GM23338 (cell line): ENCODE data around the gene AGPS. TPM values are rescaled to one million over a fixed set of nuclear protein-coding genes. Genes with fewer than 3 reads are reported as not detected.

Experiments
- ATAC-seq: fragments of 200-7000 bp; cut with Tn5 transposase; 3 replicates; pipeline ENCODE4 v1.9.1; 2020
- DNase-seq: peaks from one replicate; pipeline ENCODE4 v3.0.0-alpha.2; 2015; ENCODE audit warnings: low spot score
- H2AFZ ChIP-seq: fragments of 200-600 bp; sonication (generic); 2 replicates; pipeline ENCODE4 v1.8.0; 2016; ENCODE audit warnings: antibody characterized with exemption, mild to moderate bottlenecking, moderate library complexity
- H3F3A ChIP-seq: fragments of 200-600 bp; sonication (generic); replicated peaks from 2 replicates; pipeline ENCODE4 v1.8.0; 2017; ENCODE audit warnings: antibody characterized with exemption, mixed run types, low read depth
- H3K27ac ChIP-seq: fragments of 200-600 bp; sonication (generic); 2 replicates; pipeline ENCODE4 v1.6.1; 2016; ENCODE audit warnings: low read depth
- H3K27me3 ChIP-seq: fragments of 200-600 bp; sonication (generic); 2 replicates; pipeline ENCODE4 v1.8.0; 2016; ENCODE audit warnings: mild to moderate bottlenecking, mixed run types, moderate library complexity; ENCODE audit not compliant: insufficient read depth
- H3K36me3 ChIP-seq: fragments of 200-600 bp; sonication (generic); 2 replicates; pipeline ENCODE4 v1.8.0; 2016; ENCODE audit warnings: mild to moderate bottlenecking; ENCODE audit not compliant: insufficient read depth
- H3K4me1 ChIP-seq: fragments of 200-600 bp; sonication (generic); 2 replicates; pipeline ENCODE4 v1.8.0; 2016; ENCODE audit warnings: mild to moderate bottlenecking, moderate library complexity; ENCODE audit not compliant: insufficient read depth
- H3K4me2 ChIP-seq: fragments of 200-600 bp; sonication (generic); 2 replicates; pipeline ENCODE4 v1.7.1; 2017; ENCODE audit warnings: mixed run types
- H3K4me3 ChIP-seq: fragments of 200-600 bp; sonication (generic); 2 replicates; pipeline ENCODE4 v1.6.1; 2016; ENCODE audit warnings: mixed run types
- H3K79me2 ChIP-seq: fragments of 200-600 bp; sonication (generic); replicated peaks from 2 replicates; pipeline ENCODE4 v1.8.0; 2017; ENCODE audit warnings: mild to moderate bottlenecking; ENCODE audit not compliant: insufficient read depth
- H3K9me2 ChIP-seq: fragments of 200-600 bp; sonication (generic); 2 replicates; pipeline ENCODE4 v1.8.0; 2017; ENCODE audit not compliant: insufficient read depth
- H4K20me1 ChIP-seq: fragments of 200-600 bp; sonication (generic); replicated peaks from 2 replicates; pipeline ENCODE4 v1.8.0; 2017; ENCODE audit warnings: mild to moderate bottlenecking; ENCODE audit not compliant: insufficient read depth
- H3K27ac Mint-ChIP-seq: 2 replicates; pipeline ENCODE4 v1.8.0; 2020; ENCODE audit warnings: inconsistent platforms, mild to moderate bottlenecking, moderate library complexity, mixed read lengths
- H3K27me3 Mint-ChIP-seq: 3 replicates; pipeline ENCODE4 v1.8.0; 2022; ENCODE audit warnings: low read depth, mild to moderate bottlenecking, moderate library complexity, mixed read lengths, inconsistent platforms; ENCODE audit not compliant: insufficient read depth, poor library complexity
- H3K36me3 Mint-ChIP-seq: 3 replicates; pipeline ENCODE4 v1.8.0; 2021; ENCODE audit warnings: low read depth, mild to moderate bottlenecking, inconsistent platforms, moderate library complexity, mixed read lengths
- H3K4me1 Mint-ChIP-seq: 3 replicates; pipeline ENCODE4 v1.8.0; 2020; ENCODE audit warnings: mild to moderate bottlenecking, inconsistent platforms, mixed read lengths
- H3K4me3 Mint-ChIP-seq: 3 replicates; pipeline ENCODE4 v1.8.0; 2021; ENCODE audit warnings: moderate library complexity, mild to moderate bottlenecking, inconsistent platforms, mixed read lengths
- H3K9me3 Mint-ChIP-seq: 3 replicates; pipeline ENCODE4 v1.8.0; 2020; ENCODE audit warnings: moderate library complexity, mild to moderate bottlenecking, inconsistent platforms, mixed read lengths
- EZH2phosphoT487 ChIP-seq: fragments of 200-600 bp; sonication (generic); IDR thresholded peaks from one replicate; pipeline ENCODE4 v1.8.1; 2018; ENCODE audit warnings: antibody characterized with exemption; ENCODE audit not compliant: unreplicated experiment
- JUNB ChIP-seq: IDR thresholded peaks from one replicate; pipeline ENCODE4 v1.6.1; 2016; ENCODE audit warnings: antibody characterized with exemption; ENCODE audit not compliant: unreplicated experiment
- NANOG ChIP-seq: IDR thresholded peaks from 2 replicates; pipeline ENCODE4 v1.6.1; 2016; ENCODE audit warnings: antibody characterized with exemption, borderline replicate concordance
- STAT1 ChIP-seq: IDR thresholded peaks from one replicate; pipeline ENCODE4 v1.6.1; 2016; ENCODE audit warnings: antibody characterized with exemption; ENCODE audit not compliant: unreplicated experiment
- ZNF114 ChIP-seq: fragments of 250-450 bp; sonication (Bioruptor Pico); IDR thresholded peaks from 2 replicates; pipeline ENCODE4 v1.5.0; 2020; ENCODE audit warnings: mild to moderate bottlenecking, moderate library complexity
- polyA plus RNA-seq: library from polyadenylated mRNA; unstranded; fragments of >200 nt; fragmentation: Nextera tagmentation; extraction: Ambion mirVana; gene quantifications from 2 replicates; pipeline ENCODE4 v1.2.1, GENCODE V29; 2016
- total RNA-seq: library from RNA; depleted of rRNA; stranded (reverse); fragments of >200 nt; shearing (Covaris generic); gene quantifications from 2 replicates; pipeline ENCODE4 v1.2.3, GENCODE V29; 2014
- TF ChIP-seq, protein P1 (sequence below): fragments of 250-450 bp; sonication (Bioruptor Pico); IDR thresholded peaks from 2 replicates; pipeline ENCODE4 v1.5.0; 2020; ENCODE audit warnings: mild to moderate bottlenecking, moderate library complexity
- TF ChIP-seq, protein P2 (sequence below), 2 experiments: fragments of 200-600 bp in 1 of 2; sonication (generic) in 1 of 2; conservative IDR thresholded peaks; 2 replicates each; pipeline versions ENCODE4 v1.5.1 to v1.6.1; 2016 to 2017; ENCODE audit warnings: antibody characterized with exemption in 2 of 2, low read depth in 2 of 2, mild to moderate bottlenecking in 2 of 2, moderate library complexity in 1 of 2
- TF ChIP-seq, protein P3 (sequence below): IDR thresholded peaks from 2 replicates; pipeline ENCODE4 v1.6.1; 2016; ENCODE audit warnings: antibody characterized with exemption

AGPS gene
- total and polyA plus RNA-seq, 2 experiments from 2014 or later, result 14.6 to 73.2 TPM

DNA sequence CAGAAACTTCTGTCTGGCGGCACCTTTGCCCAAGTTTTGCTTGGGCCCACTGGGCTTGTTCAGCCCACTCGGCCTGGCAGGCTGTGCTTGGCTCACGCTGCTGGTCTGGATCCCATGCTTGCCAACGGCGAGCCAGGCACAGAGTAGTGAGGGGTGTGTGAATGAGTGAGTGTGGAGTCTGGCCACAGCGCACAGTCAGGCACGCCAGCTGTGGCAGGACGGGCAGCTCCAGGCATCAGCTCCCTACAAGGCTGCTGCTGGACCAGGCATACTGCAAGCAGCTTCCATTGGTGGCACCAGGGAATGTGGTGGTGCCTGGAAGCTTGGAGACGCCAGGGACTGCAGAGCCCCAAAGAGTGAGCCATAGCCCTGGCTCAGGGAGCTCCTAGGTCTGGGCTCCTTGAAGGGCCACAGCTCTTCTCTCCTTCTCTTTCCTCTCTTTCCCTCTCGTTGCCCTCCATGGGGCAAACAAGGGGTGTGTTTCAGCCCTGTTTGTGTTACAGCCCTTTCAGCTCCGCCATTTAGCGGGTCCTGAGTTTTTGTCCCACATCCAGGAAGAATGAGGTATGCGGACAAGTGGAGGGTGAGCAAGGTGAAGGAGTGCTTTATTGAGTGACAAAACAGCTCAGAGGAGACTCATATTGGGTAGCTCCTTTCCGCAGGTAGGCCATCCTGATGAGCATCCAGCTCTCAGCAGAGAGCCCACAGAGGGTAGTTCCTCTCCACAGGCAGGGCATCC lies 73.0 kb downstream of the AGPS start (continued):
- TF ChIP-seq, protein P1, sequence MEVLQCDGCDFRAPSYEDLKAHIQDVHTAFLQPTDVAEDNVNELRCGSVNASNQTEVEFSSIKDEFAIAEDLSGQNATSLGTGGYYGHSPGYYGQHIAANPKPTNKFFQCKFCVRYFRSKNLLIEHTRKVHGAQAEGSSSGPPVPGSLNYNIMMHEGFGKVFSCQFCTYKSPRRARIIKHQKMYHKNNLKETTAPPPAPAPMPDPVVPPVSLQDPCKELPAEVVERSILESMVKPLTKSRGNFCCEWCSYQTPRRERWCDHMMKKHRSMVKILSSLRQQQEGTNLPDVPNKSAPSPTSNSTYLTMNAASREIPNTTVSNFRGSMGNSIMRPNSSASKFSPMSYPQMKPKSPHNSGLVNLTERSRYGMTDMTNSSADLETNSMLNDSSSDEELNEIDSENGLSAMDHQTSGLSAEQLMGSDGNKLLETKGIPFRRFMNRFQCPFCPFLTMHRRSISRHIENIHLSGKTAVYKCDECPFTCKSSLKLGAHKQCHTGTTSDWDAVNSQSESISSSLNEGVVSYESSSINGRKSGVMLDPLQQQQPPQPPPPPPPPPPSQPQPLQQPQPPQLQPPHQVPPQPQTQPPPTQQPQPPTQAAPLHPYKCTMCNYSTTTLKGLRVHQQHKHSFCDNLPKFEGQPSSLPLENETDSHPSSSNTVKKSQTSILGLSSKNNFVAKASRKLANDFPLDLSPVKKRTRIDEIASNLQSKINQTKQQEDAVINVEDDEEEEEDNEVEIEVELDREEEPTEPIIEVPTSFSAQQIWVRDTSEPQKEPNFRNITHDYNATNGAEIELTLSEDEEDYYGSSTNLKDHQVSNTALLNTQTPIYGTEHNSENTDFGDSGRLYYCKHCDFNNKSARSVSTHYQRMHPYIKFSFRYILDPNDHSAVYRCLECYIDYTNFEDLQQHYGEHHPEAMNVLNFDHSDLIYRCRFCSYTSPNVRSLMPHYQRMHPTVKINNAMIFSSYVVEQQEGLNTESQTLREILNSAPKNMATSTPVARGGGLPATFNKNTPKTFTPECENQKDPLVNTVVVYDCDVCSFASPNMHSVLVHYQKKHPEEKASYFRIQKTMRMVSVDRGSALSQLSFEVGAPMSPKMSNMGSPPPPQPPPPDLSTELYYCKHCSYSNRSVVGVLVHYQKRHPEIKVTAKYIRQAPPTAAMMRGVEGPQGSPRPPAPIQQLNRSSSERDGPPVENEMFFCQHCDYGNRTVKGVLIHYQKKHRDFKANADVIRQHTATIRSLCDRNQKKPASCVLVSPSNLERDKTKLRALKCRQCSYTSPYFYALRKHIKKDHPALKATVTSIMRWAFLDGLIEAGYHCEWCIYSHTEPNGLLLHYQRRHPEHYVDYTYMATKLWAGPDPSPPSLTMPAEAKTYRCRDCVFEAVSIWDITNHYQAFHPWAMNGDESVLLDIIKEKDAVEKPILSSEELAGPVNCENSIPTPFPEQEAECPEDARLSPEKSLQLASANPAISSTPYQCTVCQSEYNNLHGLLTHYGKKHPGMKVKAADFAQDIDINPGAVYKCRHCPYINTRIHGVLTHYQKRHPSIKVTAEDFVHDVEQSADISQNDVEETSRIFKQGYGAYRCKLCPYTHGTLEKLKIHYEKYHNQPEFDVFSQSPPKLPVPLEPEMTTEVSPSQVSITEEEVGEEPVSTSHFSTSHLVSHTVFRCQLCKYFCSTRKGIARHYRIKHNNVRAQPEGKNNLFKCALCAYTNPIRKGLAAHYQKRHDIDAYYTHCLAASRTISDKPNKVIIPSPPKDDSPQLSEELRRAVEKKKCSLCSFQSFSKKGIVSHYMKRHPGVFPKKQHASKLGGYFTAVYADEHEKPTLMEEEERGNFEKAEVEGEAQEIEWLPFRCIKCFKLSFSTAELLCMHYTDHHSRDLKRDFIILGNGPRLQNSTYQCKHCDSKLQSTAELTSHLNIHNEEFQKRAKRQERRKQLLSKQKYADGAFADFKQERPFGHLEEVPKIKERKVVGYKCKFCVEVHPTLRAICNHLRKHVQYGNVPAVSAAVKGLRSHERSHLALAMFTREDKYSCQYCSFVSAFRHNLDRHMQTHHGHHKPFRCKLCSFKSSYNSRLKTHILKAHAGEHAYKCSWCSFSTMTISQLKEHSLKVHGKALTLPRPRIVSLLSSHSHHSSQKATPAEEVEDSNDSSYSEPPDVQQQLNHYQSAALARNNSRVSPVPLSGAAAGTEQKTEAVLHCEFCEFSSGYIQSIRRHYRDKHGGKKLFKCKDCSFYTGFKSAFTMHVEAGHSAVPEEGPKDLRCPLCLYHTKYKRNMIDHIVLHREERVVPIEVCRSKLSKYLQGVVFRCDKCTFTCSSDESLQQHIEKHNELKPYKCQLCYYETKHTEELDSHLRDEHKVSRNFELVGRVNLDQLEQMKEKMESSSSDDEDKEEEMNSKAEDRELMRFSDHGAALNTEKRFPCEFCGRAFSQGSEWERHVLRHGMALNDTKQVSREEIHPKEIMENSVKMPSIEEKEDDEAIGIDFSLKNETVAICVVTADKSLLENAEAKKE (CRISPR knock-in tag), result no peak
- TF ChIP-seq ZNF114 (CRISPR knock-in tag), result no peak
- TF ChIP-seq STAT1, result no peak
- no peak for TF ChIP-seq EZH2phosphoT487

DNA sequence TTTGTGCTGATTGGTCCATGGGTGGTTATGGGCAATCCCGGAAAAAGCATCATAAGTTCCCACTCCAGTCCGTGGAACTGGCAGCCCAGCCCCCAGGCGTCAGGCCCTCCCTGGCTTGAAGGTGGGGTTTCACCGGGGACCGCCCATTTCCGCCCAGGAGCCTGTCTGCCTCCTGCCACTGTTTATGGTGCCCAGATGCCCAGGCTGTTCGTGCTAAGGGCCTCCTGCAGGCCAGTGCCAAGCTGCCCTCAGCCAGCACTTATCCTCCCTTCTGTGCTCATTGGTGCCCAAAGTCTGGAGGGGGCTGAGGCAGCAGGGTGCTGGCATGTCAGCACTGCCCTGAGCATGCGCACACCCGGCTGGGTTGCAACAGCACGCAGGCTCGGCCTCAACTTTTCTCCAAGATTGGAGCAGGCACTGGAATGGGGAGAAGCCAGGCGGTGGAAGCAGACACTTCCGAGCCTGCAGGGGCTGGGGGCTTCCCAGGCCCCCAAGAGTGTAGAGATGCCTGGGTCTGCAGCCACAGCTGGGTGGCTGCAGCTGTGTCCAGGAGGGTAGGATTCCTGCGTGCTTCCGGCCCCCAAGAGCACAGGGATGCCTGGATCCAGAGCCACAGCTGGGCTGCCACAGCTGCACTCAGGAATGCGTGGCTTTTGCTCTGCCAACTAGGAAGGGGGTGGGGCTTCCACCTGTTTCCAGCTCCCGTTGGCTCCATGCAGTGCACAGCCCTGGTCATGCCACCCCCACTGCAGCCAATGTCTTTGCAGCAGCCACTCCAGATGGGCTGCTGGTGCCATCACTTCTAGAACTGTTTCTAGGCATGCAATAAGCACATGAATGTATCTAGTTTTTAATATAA lies 74.0 kb downstream of the AGPS start:
- peaks cover 38% of the 10 kb centered on the region for H3K9me3 Mint-ChIP-seq
- no peaks in the 10 kb centered on the region for H3K4me1 Mint-ChIP-seq
- H3K36me3 ChIP-seq, result peaks cover 16% of the 10 kb centered on the region
- TF ChIP-seq ZNF114 (CRISPR knock-in tag) (no peak), JUNB (no peak), NANOG (no peak)
- TF ChIP-seq, protein P2, sequence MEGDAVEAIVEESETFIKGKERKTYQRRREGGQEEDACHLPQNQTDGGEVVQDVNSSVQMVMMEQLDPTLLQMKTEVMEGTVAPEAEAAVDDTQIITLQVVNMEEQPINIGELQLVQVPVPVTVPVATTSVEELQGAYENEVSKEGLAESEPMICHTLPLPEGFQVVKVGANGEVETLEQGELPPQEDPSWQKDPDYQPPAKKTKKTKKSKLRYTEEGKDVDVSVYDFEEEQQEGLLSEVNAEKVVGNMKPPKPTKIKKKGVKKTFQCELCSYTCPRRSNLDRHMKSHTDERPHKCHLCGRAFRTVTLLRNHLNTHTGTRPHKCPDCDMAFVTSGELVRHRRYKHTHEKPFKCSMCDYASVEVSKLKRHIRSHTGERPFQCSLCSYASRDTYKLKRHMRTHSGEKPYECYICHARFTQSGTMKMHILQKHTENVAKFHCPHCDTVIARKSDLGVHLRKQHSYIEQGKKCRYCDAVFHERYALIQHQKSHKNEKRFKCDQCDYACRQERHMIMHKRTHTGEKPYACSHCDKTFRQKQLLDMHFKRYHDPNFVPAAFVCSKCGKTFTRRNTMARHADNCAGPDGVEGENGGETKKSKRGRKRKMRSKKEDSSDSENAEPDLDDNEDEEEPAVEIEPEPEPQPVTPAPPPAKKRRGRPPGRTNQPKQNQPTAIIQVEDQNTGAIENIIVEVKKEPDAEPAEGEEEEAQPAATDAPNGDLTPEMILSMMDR (conservative IDR thresholded peaks at IDR 0.05; ENCODE audit: low read depth in 2 of 2), result no peak
- TF ChIP-seq, protein P3, sequence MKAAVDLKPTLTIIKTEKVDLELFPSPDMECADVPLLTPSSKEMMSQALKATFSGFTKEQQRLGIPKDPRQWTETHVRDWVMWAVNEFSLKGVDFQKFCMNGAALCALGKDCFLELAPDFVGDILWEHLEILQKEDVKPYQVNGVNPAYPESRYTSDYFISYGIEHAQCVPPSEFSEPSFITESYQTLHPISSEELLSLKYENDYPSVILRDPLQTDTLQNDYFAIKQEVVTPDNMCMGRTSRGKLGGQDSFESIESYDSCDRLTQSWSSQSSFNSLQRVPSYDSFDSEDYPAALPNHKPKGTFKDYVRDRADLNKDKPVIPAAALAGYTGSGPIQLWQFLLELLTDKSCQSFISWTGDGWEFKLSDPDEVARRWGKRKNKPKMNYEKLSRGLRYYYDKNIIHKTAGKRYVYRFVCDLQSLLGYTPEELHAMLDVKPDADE, result no peak
- no peaks in the 10 kb centered on the region for H4K20me1 ChIP-seq
- H3K27ac Mint-ChIP-seq, result no peak overlapping the region
- peak; percentile 15 for DNase-seq
- peaks cover 67% of the 10 kb centered on the region for H3K36me3 Mint-ChIP-seq
- no peaks in the 10 kb centered on the region for H3K27me3 Mint-ChIP-seq
- no peaks in the 10 kb centered on the region for H3K79me2 ChIP-seq
- H2AFZ ChIP-seq, result no peak overlapping the region
- H3K4me1 ChIP-seq, result no peaks in the 10 kb centered on the region
- H3K4me3 ChIP-seq, result no peak overlapping the region
- H3K4me2 ChIP-seq, result no peak overlapping the region
- H3K27me3 ChIP-seq, result no peaks in the 10 kb centered on the region
- H3K27ac ChIP-seq, result no peak overlapping the region
- H3K4me3 Mint-ChIP-seq, result no peak overlapping the region
- H3K9me2 ChIP-seq, result no peaks in the 10 kb centered on the region
- H3F3A ChIP-seq, result no peaks in the 10 kb centered on the region
- ATAC-seq, result peak; percentile 62; the same call in 1 of the 3 replicates
